Endothelial cell of umbilical vein (primary cell): Measurements from ENCODE around the gene ALDH1L1. TPM values are rescaled to one million over a fixed set of nuclear protein-coding genes. Genes with fewer than 3 reads are reported as not detected.

ENCODE experiments used
- BruUV-seq: library from RNA; stranded (reverse); fragments of 400-500 nt; replicated peaks from 2 replicates; lab custom pipeline; 2021; lab: Mats Ljungman, UMichigan
- CTCF ChIA-PET: fragments of 300-600, 350-600 bp; sonication (Branson Sonifier 250); formaldehyde crosslinking; loops from one replicate; lab custom pipeline; 2021; ENCODE audit warnings: antibody characterized with exemption, inconsistent platforms; lab: Charles Lee
- POLR2A ChIA-PET: fragments of 300-600, 350-600 bp; sonication (Branson Sonifier 250); formaldehyde crosslinking; loops from one replicate; lab custom pipeline; 2021; ENCODE audit warnings: antibody characterized with exemption, inconsistent platforms; lab: Charles Lee
- DNase-seq: peaks from one replicate; pipeline ENCODE4 v3.0.0-alpha.2; 2011; ENCODE audit warnings: low read depth, low spot score
- FAIRE-seq: peaks from 2 replicates; lab custom pipeline; 2011; peaks lifted over from hg19 to GRCh38; lab: Jason Lieb, UNC
- H2AFZ ChIP-seq: 2 replicates; pipeline ENCODE4 v1.6.0; 2012; ENCODE audit warnings: low read depth, low read length, control low read depth, inconsistent platforms
- H3K27ac ChIP-seq: 2 replicates; pipeline ENCODE4 v1.5.1; 2011; ENCODE audit warnings: low read depth, mild to moderate bottlenecking, control low read depth, low read length, moderate library complexity; ENCODE audit not compliant: insufficient read depth
- H3K27me3 ChIP-seq, 2 experiments: 2 replicates each; pipeline versions ENCODE4 v1.6.0 to v1.6.1; 2011; ENCODE audit warnings: low read length in 2 of 2, mixed read lengths in 1 of 2; ENCODE audit not compliant: control insufficient read depth in 2 of 2, insufficient read depth in 2 of 2
- H3K36me3 ChIP-seq, 2 experiments: 2 replicates in 1 of 2; 3 replicates in 1 of 2; pipeline ENCODE4 v1.5.1; 2011; ENCODE audit warnings: low read length in 2 of 2, mild to moderate bottlenecking in 1 of 2, moderate library complexity in 1 of 2; ENCODE audit not compliant: control insufficient read depth in 2 of 2, insufficient read depth in 2 of 2; ENCODE audit errors: extremely low read depth in 1 of 2
- H3K4me1 ChIP-seq: 3 replicates; pipeline ENCODE4 v1.5.1; 2011; ENCODE audit warnings: mild to moderate bottlenecking, low read length; ENCODE audit not compliant: control insufficient read depth, insufficient read depth; ENCODE audit errors: extremely low read depth
- H3K4me2 ChIP-seq: 2 replicates; pipeline ENCODE4 v1.6.1; 2011; ENCODE audit warnings: low read length, control low read depth, mixed read lengths; ENCODE audit not compliant: insufficient read depth
- H3K4me3 ChIP-seq, 3 experiments: fragments of 200-600 bp in 1 of 3; sonication (generic), shearing (Covaris generic) in 1 of 3; replicated peaks in 1 of 3; 2 replicates each; pipeline ENCODE4 v1.5.1; 2011 to 2016; ENCODE audit warnings: control low read depth in 3 of 3, low read length in 3 of 3, mild to moderate bottlenecking in 2 of 3, inconsistent platforms in 1 of 3, low read depth in 1 of 3, moderate library complexity in 1 of 3; ENCODE audit not compliant: insufficient read depth in 1 of 3
- H3K79me2 ChIP-seq: 2 replicates; pipeline ENCODE4 v1.6.0; 2012; ENCODE audit warnings: low read length, inconsistent platforms; ENCODE audit not compliant: control insufficient read depth, insufficient read depth
- H3K9ac ChIP-seq: replicated peaks from 2 replicates; pipeline ENCODE3; 2011; ENCODE audit warnings: low read length, control low read depth; ENCODE audit not compliant: insufficient read depth; ENCODE audit errors: extremely low read depth
- H3K9me1 ChIP-seq: replicated peaks from 3 replicates; pipeline ENCODE4 v1.6.0; 2011; ENCODE audit warnings: mild to moderate bottlenecking, low read length; ENCODE audit not compliant: control insufficient read depth, insufficient read depth; ENCODE audit errors: extremely low read depth
- H3K9me3 ChIP-seq: replicated peaks from 2 replicates; pipeline ENCODE4 v1.5.1; 2012; ENCODE audit warnings: low read length, inconsistent platforms; ENCODE audit not compliant: control insufficient read depth, insufficient read depth
- H4K20me1 ChIP-seq: replicated peaks from 2 replicates; pipeline ENCODE3; 2011; ENCODE audit warnings: mild to moderate bottlenecking, low read length; ENCODE audit not compliant: control insufficient read depth, insufficient read depth; ENCODE audit errors: extremely low read depth
- CTCF ChIP-seq, 2 donors: IDR thresholded peaks; 1 replicate in 1 of 2; 2 replicates in 1 of 2; pipeline ENCODE4 v1.5.1; 2011; ENCODE audit warnings: low read length in 2 of 2, mild to moderate bottlenecking in 2 of 2, moderate library complexity in 2 of 2, control low read depth in 1 of 2, inconsistent platforms in 1 of 2, low read depth in 1 of 2; ENCODE audit not compliant: insufficient read depth in 1 of 2; ENCODE audit errors: extremely low read depth in 1 of 2
- EZH2 ChIP-seq: IDR thresholded peaks from 2 replicates; pipeline ENCODE4 v1.6.1; 2012; ENCODE audit warnings: borderline replicate concordance, low read depth, mild to moderate bottlenecking, moderate library complexity, low read length, inconsistent platforms; ENCODE audit not compliant: severe bottlenecking
- FOS ChIP-seq: IDR thresholded peaks from 2 replicates; pipeline ENCODE4 v1.6.1; 2011; ENCODE audit warnings: mild to moderate bottlenecking, low read length, moderate library complexity, borderline replicate concordance; ENCODE audit not compliant: insufficient read depth
- GATA2 ChIP-seq: IDR thresholded peaks from 2 replicates; pipeline ENCODE4 v1.7.0; 2011; ENCODE audit warnings: low read depth, mild to moderate bottlenecking, moderate library complexity, mixed read lengths, low read length; ENCODE audit not compliant: insufficient read length, insufficient read depth
- JUN ChIP-seq: IDR thresholded peaks from 2 replicates; pipeline ENCODE4 v1.6.1; 2011; ENCODE audit warnings: borderline replicate concordance, low read depth; ENCODE audit not compliant: insufficient read length, insufficient read depth
- MAX ChIP-seq: IDR thresholded peaks from 2 replicates; pipeline ENCODE4 v1.6.1; 2011; ENCODE audit not compliant: insufficient read depth, insufficient read length
- MYC ChIP-seq: IDR thresholded peaks from one replicate; pipeline ENCODE4 v1.6.1; 2011; ENCODE audit warnings: mild to moderate bottlenecking, low read depth, low read length
- POLR2A ChIP-seq: IDR thresholded peaks from 2 replicates; pipeline ENCODE4 v1.6.1; 2012; ENCODE audit warnings: low read depth, mild to moderate bottlenecking, control low read depth, low read length
- POLR2AphosphoS5 ChIP-seq: IDR thresholded peaks from 2 replicates; pipeline ENCODE4 v1.6.1; 2012; ENCODE audit warnings: low read depth, mild to moderate bottlenecking, control low read depth, low read length, moderate library complexity; ENCODE audit not compliant: insufficient read depth
- dilution Hi-C: fragments of 300-500 bp; cut with MboI; formaldehyde crosslinking; loops from one replicate; pipeline ENCODE4 v1.15.0; 2019; ENCODE audit warnings: low sequenced_read_pairs; ENCODE audit not compliant: extremely low pct_ligation_motif_present
- intact Hi-C: fragments of 100-400 bp; cut with micrococcal nuclease; formaldehyde crosslinking; loops from one replicate; pipeline ENCODE4 v1.10.0; 2022
- polyA plus RNA-seq, 4 experiments: library from polyadenylated mRNA; depleted of rRNA in 3 of 4; stranded (reverse) in 3 of 4; unstranded in 1 of 4; fragments of >200 nt; gene quantifications; 2 replicates each; pipeline versions ENCODE4 v1.2.1 to v1.2.3, GENCODE V29; 2011 to 2012; ENCODE audit warnings: missing spikeins in 1 of 4
- total RNA-seq: library from RNA; stranded (reverse); gene quantifications from 2 replicates; pipeline ENCODE4 v1.2.3, GENCODE V29; 2021

The ALDH1L1 gene
- total and polyA plus RNA-seq, 2 donors (not counting 3 experiments of a cell fraction or from before 2014, with no cell fraction given) = not detected

GRCh38 chr3:126157083-126157768, 23.2 kb downstream of the ALDH1L1 start:
- Histone ChIP-seq H3K9me3 (no peaks in the 10 kb centered on the region), H4K20me1 (no peaks in the 10 kb centered on the region), H2AFZ (no peak overlapping the region), H3K27ac (no peak overlapping the region), H3K4me1 (no peaks in the 10 kb centered on the region), H3K9ac (no peak overlapping the region), H3K9me1 (no peaks in the 10 kb centered on the region), H3K36me3 (no peaks in the 10 kb centered on the region), H3K79me2 (no peaks in the 10 kb centered on the region), H3K4me2 (no peak overlapping the region), H3K27me3 (peaks cover 0 to 3% of the 10 kb centered on the region in 2 experiments), H3K4me3 (no peak overlapping the region)
- no peak for TF ChIP-seq POLR2AphosphoS5
- no peak for TF ChIP-seq MYC
- no peak for TF ChIP-seq FOS
- no peak for TF ChIP-seq JUN
- TF ChIP-seq POLR2A = no peak
- TF ChIP-seq GATA2 = no peak
- TF ChIP-seq CTCF (IDR thresholded peaks at IDR 0.05; ENCODE audit: extremely low read depth in 1 of 2, insufficient read depth in 1 of 2, low read depth in 1 of 2, low read length in 2 of 2) = no peak
- no peak for TF ChIP-seq EZH2
- no peak for TF ChIP-seq MAX
- POLR2A ChIA-PET = no interaction called here
- DNase-seq (no peak), FAIRE-seq (no peak)
- CTCF ChIA-PET = no interaction called here
- intact Hi-C loops = no loop called here
- dilution Hi-C loops = no loop called here
- no TSS peak for BruUV-seq
